ENCODE measurements around the gene TRPM3. TPM values are rescaled to one million over a fixed set of nuclear protein-coding genes. Genes with fewer than 3 reads are reported as not detected.

The TRPM3 gene
- total and polyA plus RNA-seq, 9 of the 15 experiments (the other 6 are each of a cell fraction or from before 2014, with no cell fraction given): 0.04 TPM; not detected in 8

DNA sequence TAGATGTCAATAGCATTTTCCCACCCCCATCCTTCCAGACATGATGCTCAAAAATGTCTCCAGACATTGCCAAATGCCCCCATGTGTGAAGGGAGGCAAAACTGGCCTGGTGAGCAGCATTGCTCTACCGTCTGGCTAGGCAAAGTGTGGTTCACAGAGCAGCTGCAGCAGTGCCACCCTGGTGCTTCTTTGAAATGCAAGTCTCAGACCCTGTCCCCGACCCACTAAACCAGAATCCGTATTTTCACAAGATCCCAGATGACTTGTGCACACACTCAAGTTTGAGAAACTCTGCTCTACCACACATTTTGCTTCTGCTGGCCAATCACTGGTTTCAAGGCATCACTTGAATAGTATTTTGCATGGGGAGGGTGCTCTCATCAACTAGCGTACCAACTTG, 480.4 kb downstream of the TRPM3 start:
- no peaks in the 10 kb centered on the region for H3K9me1 ChIP-seq (ENCODE audit: control insufficient read depth, insufficient read depth, low read length)
- no TSS peak for BruUV-seq (replicated peaks)
- POLR2A ChIA-PET: no interaction called here
- H4K20me1 ChIP-seq (replicated peaks; ENCODE audit: control insufficient read depth, insufficient read depth, low read length): no peaks in the 10 kb centered on the region
- no peak overlapping the region for H3K4me2 ChIP-seq (ENCODE audit: insufficient read depth, low read length)
- no peaks in the 10 kb centered on the region for H3K79me2 ChIP-seq (ENCODE audit: control insufficient read depth, insufficient read depth, low read length)
- intact Hi-C loops (cut with micrococcal nuclease): loop anchor here (2.0 to 5.0 kb wide), 3 partner anchors 286 to 608 kb away; no protein-coding TSS in a partner anchor
- in situ Hi-C loops (cut with MboI): no loop called here
- no peak overlapping the region for H3K9ac ChIP-seq (ENCODE audit: insufficient read depth in 1 of 2, low read depth in 2 of 2, low read length in 2 of 2)
- CTCF ChIA-PET (ENCODE audit: low intra/inter-chr PET ratio): interaction anchor here (0.8 to 1.6 kb wide), 2 partner anchors 608 kb away, joined by 3 to 9 read pairs; no protein-coding TSS in a partner anchor
- H3K27me3 ChIP-seq (ENCODE audit: control insufficient read depth in 2 of 2, insufficient read depth in 2 of 2, low read length in 2 of 2): no peaks in the 10 kb centered on the region; a peak in 1 of 5 replicates
- DNase-seq (ENCODE audit: extremely low read depth in 1 of 4, low spot score in 3 of 4) (no peak), FAIRE-seq (no peak), ATAC-seq (no peak)
- H3K27ac ChIP-seq (ENCODE audit: extremely low read depth, low read depth, low read length): no peak overlapping the region
- H3K4me3 ChIP-seq: no peak overlapping the region
- no peaks in the 10 kb centered on the region for H3K4me1 ChIP-seq (replicated peaks in 1 of 2; ENCODE audit: control insufficient read depth in 2 of 2, insufficient read depth in 2 of 2, low read length in 2 of 2)
- no peaks in the 10 kb centered on the region for H3K9me3 ChIP-seq (replicated peaks; ENCODE audit: control insufficient read depth, insufficient read depth, low read depth, low read length)
- no peak overlapping the region for H2AFZ ChIP-seq (ENCODE audit: low read depth, low read length)
- WGBS (ENCODE audit: insufficient coverage, low coverage, missing lambda C conversion rate): 0% methylated on average over 4 of the region's 4 CpGs
- no peaks in the 10 kb centered on the region for H3K36me3 ChIP-seq (ENCODE audit: control insufficient read depth, insufficient read depth, low read length)
- TF ChIP-seq NR2C2 (CRISPR knock-in tag; IDR thresholded peaks at IDR 0.05) (no peak), NR2C2 (tag; IDR thresholded peaks at IDR 0.05) (no peak), HIVEP1 (CRISPR knock-in tag; IDR thresholded peaks at IDR 0.05) (no peak), ZNF197 (CRISPR knock-in tag; IDR thresholded peaks at IDR 0.05; ENCODE audit: low read depth) (no peak), RAD21 (CRISPR knock-in tag; conservative IDR thresholded peaks at IDR 0.05 in 1 of 2, IDR thresholded peaks at IDR 0.05 in 1 of 2) (no peak), ZZZ3 (IDR thresholded peaks at IDR 0.05) (no peak), KLF6 (CRISPR knock-in tag; IDR thresholded peaks at IDR 0.05; ENCODE audit: borderline replicate concordance) (no peak)
- TF ChIP-seq, protein P1, sequence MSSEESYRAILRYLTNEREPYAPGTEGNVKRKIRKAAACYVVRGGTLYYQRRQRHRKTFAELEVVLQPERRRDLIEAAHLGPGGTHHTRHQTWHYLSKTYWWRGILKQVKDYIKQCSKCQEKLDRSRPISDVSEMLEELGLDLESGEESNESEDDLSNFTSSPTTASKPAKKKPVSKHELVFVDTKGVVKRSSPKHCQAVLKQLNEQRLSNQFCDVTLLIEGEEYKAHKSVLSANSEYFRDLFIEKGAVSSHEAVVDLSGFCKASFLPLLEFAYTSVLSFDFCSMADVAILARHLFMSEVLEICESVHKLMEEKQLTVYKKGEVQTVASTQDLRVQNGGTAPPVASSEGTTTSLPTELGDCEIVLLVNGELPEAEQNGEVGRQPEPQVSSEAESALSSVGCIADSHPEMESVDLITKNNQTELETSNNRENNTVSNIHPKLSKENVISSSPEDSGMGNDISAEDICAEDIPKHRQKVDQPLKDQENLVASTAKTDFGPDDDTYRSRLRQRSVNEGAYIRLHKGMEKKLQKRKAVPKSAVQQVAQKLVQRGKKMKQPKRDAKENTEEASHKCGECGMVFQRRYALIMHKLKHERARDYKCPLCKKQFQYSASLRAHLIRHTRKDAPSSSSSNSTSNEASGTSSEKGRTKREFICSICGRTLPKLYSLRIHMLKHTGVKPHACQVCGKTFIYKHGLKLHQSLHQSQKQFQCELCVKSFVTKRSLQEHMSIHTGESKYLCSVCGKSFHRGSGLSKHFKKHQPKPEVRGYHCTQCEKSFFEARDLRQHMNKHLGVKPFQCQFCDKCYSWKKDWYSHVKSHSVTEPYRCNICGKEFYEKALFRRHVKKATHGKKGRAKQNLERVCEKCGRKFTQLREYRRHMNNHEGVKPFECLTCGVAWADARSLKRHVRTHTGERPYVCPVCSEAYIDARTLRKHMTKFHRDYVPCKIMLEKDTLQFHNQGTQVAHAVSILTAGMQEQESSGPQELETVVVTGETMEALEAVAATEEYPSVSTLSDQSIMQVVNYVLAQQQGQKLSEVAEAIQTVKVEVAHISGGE (CRISPR knock-in tag; IDR thresholded peaks at IDR 0.05): no peak
- TF ChIP-seq, protein P2, sequence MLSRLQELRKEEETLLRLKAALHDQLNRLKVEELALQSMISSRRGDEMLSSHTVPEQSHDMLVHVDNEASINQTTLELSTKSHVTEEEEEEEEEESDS (CRISPR knock-in tag; IDR thresholded peaks at IDR 0.05): no peak
- TF ChIP-seq, protein P3, sequence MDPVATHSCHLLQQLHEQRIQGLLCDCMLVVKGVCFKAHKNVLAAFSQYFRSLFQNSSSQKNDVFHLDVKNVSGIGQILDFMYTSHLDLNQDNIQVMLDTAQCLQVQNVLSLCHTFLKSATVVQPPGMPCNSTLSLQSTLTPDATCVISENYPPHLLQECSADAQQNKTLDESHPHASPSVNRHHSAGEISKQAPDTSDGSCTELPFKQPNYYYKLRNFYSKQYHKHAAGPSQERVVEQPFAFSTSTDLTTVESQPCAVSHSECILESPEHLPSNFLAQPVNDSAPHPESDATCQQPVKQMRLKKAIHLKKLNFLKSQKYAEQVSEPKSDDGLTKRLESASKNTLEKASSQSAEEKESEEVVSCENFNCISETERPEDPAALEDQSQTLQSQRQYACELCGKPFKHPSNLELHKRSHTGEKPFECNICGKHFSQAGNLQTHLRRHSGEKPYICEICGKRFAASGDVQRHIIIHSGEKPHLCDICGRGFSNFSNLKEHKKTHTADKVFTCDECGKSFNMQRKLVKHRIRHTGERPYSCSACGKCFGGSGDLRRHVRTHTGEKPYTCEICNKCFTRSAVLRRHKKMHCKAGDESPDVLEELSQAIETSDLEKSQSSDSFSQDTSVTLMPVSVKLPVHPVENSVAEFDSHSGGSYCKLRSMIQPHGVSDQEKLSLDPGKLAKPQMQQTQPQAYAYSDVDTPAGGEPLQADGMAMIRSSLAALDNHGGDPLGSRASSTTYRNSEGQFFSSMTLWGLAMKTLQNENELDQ (CRISPR knock-in tag; IDR thresholded peaks at IDR 0.05; ENCODE audit: borderline replicate concordance): no peak
- TF ChIP-seq, protein P4, sequence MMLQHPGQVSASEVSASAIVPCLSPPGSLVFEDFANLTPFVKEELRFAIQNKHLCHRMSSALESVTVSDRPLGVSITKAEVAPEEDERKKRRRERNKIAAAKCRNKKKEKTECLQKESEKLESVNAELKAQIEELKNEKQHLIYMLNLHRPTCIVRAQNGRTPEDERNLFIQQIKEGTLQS (IDR thresholded peaks at IDR 0.05): no peak
- TF ChIP-seq, protein P4 (CRISPR knock-in tag; conservative IDR thresholded peaks at IDR 0.05): no peak

All from K562 (cell line).